ENCODE data around the gene TRHDE.
A peak's percentile ranks its signal among the peaks of the same experiment; 100 is the strongest.

Gene TRHDE

GRCh38 chr12:72267974-72268373 lies 4.2 kb upstream of the TRHDE start:
- DNase-seq (ENCODE audit: low read depth) = peak; percentile 5
- TF ChIP-seq, protein P1, sequence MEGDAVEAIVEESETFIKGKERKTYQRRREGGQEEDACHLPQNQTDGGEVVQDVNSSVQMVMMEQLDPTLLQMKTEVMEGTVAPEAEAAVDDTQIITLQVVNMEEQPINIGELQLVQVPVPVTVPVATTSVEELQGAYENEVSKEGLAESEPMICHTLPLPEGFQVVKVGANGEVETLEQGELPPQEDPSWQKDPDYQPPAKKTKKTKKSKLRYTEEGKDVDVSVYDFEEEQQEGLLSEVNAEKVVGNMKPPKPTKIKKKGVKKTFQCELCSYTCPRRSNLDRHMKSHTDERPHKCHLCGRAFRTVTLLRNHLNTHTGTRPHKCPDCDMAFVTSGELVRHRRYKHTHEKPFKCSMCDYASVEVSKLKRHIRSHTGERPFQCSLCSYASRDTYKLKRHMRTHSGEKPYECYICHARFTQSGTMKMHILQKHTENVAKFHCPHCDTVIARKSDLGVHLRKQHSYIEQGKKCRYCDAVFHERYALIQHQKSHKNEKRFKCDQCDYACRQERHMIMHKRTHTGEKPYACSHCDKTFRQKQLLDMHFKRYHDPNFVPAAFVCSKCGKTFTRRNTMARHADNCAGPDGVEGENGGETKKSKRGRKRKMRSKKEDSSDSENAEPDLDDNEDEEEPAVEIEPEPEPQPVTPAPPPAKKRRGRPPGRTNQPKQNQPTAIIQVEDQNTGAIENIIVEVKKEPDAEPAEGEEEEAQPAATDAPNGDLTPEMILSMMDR (conservative IDR thresholded peaks at IDR 0.05; ENCODE audit: control insufficient read depth, insufficient read depth, low read depth, low read length) = peak; percentile 28
- H3K4me3 ChIP-seq (ENCODE audit: control insufficient read depth, low read depth, low read length) = no peak overlapping the region

GRCh38 chr12:72268386-72268785 lies 3.8 kb upstream of the TRHDE start:
- no peak overlapping the region for H3K4me3 ChIP-seq (ENCODE audit: control insufficient read depth, low read depth, low read length)

DNA sequence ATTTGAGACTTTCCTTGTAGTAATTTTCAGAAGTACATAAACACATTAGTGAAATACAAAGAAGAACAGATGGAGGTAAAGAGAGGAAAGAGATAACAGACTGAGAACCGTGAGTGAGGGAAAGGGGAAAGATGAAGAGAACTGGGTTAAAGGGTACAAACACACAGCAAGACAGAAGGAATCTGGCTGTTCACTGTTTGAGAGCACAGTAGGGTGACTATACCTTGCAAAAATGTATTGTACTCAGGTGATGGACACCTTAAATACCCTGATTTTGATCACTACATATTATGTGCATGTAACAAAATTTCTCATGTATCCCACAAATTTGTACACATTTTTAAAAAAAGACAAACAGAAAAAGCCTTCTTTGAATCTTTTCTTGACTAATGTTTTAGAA lies 2.7 kb upstream of the TRHDE start:
- DNase-seq (ENCODE audit: low read depth) = no peak
- TF ChIP-seq, protein P1 (conservative IDR thresholded peaks at IDR 0.05; ENCODE audit: control insufficient read depth, insufficient read depth, low read depth, low read length) = no peak
- no peak overlapping the region for H3K4me3 ChIP-seq (ENCODE audit: control insufficient read depth, low read depth, low read length)

More at GRCh38 chr12:72268386-72268785, 3.8 kb upstream of the TRHDE start:
- no peak for DNase-seq (ENCODE audit: low read depth)
- TF ChIP-seq, protein P1 (conservative IDR thresholded peaks at IDR 0.05; ENCODE audit: control insufficient read depth, insufficient read depth, low read depth, low read length) = no peak

DNA sequence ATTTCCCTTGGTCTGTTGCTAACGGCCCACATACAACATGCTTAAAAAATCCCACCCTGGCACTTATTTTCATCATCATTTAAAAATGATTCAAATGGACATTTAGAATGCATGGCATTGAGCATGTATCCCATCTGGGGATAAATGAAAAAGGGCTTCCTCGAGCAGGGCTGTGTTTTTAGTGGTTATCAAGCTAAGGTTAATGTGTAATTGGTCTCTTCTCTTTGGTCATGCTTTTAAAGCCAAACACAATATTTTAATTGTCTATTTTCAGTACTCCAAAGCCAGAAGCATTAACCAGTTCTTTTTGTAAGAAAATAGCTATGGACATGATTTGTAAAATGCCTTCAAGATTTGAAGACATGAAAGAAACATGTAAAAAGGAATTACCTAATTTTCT lies 1.9 kb upstream of the TRHDE start:
- no peak for DNase-seq (ENCODE audit: low read depth)
- TF ChIP-seq, protein P1 (conservative IDR thresholded peaks at IDR 0.05; ENCODE audit: control insufficient read depth, insufficient read depth, low read depth, low read length) = no peak
- H3K4me3 ChIP-seq (ENCODE audit: control insufficient read depth, low read depth, low read length) = no peak overlapping the region

DNA sequence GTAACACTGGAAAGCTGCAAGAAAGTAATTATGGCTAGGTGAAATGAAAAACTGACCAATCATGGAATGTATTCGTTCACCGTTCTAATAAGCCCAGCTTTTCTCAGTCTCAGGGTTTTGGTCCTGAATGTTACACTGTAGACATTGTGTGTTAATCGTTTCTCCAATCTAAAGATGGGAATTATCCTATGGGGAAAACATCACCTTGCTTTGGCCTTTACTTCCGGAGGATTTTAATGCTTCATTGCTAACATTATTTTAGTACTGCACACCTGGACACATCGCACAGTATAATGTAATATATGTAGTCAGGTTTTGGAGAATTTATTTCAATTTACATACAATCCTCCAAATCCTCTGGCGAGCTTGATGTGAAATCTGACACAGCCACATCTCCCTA lies 1.2 kb upstream of the TRHDE start:
- TF ChIP-seq, protein P1 (conservative IDR thresholded peaks at IDR 0.05; ENCODE audit: control insufficient read depth, insufficient read depth, low read depth, low read length) = no peak
- peak overlapping the region; percentile 9 for H3K4me3 ChIP-seq (ENCODE audit: control insufficient read depth, low read depth, low read length)
- no peak for DNase-seq (ENCODE audit: low read depth)

- DNase-seq (ENCODE audit: low read depth) = peak; percentile 6
- peak overlapping the region; percentile 44 for H3K4me3 ChIP-seq (ENCODE audit: control insufficient read depth, low read depth, low read length)
- TF ChIP-seq, protein P1 (conservative IDR thresholded peaks at IDR 0.05; ENCODE audit: control insufficient read depth, insufficient read depth, low read depth, low read length) = peak; percentile 3
Measured at GRCh38 chr12:72271451-72272090, 599 bp upstream of the TRHDE start.

Data from fibroblast of mammary gland (primary cell).